HG03045 (cell line): Measurements from ENCODE around the gene HTT-AS.

Experiments
- ATAC-seq: cut with Tn5 transposase; IDR thresholded peaks from one replicate; pipeline ENCODE4 v1.9.1; 2021; ENCODE audit warnings: mild to moderate bottlenecking, moderate library complexity; ENCODE audit not compliant: unreplicated experiment

The HTT-AS gene

GRCh38 chr4:3091464-3091863 is 17.1 kb upstream of the HTT-AS start:
- no peak for ATAC-seq

- no peak for ATAC-seq
Observed at GRCh38 chr4:3087115-3087797, 12.9 kb upstream of the HTT-AS start.

- no peak for ATAC-seq
Observed at GRCh38 chr4:3085948-3086670, 11.8 kb upstream of the HTT-AS start.

- ATAC-seq, result no peak
Observed at GRCh38 chr4:3083732-3084131, 9.4 kb upstream of the HTT-AS start.

GRCh38 chr4:3082925-3083515 is 8.7 kb upstream of the HTT-AS start:
- ATAC-seq, result no peak

GRCh38 chr4:3079694-3080123 is 5.4 kb upstream of the HTT-AS start:
- no peak for ATAC-seq

GRCh38 chr4:3077796-3078195 is 3.5 kb upstream of the HTT-AS start:
- ATAC-seq, result no peak

- ATAC-seq, result no peak
Observed at GRCh38 chr4:3075652-3075981, 1.3 kb upstream of the HTT-AS start.

GRCh38 chr4:3074846-3075651 is 711 bp upstream of the HTT-AS start:
- ATAC-seq, result peak; percentile 3

GRCh38 chr4:3073158-3074077 is 920 bp downstream of the HTT-AS start:
- ATAC-seq, result peak; percentile 32

GRCh38 chr4:3071811-3072210 is 2.5 kb downstream of the HTT-AS start:
- ATAC-seq, result no peak

GRCh38 chr4:3070709-3071500 is 3.4 kb downstream of the HTT-AS start:
- ATAC-seq, result no peak

- ATAC-seq, result no peak
Observed at GRCh38 chr4:3069661-3070199, 4.6 kb downstream of the HTT-AS start.

- no peak for ATAC-seq
Observed at GRCh38 chr4:3067473-3068001, 6.8 kb downstream of the HTT-AS start.

GRCh38 chr4:3066836-3067400 is 7.4 kb downstream of the HTT-AS start:
- no peak for ATAC-seq

GRCh38 chr4:3065551-3065950 is 8.8 kb downstream of the HTT-AS start:
- no peak for ATAC-seq

GRCh38 chr4:3062471-3062870 is 11.9 kb downstream of the HTT-AS start:
- no peak for ATAC-seq

GRCh38 chr4:3060946-3061345 is 13.4 kb downstream of the HTT-AS start:
- no peak for ATAC-seq

GRCh38 chr4:3059943-3060342 is 14.4 kb downstream of the HTT-AS start:
- ATAC-seq, result no peak
